Muscle of leg (tissue), 16 donors: Measurements from ENCODE around the gene SAA1. TPM values are rescaled to one million over a fixed set of nuclear protein-coding genes. Genes with fewer than 3 reads are reported as not detected.

Experiments
- DNase-seq: peaks from one replicate; pipeline ENCODE4 v3.0.0; 2013
- H3K27ac ChIP-seq: one replicate; pipeline ENCODE4 v1.5.1; 2013; ENCODE audit warnings: mild to moderate bottlenecking, low read length, control low read depth
- H3K27me3 ChIP-seq: one replicate; pipeline ENCODE4 v1.6.1; 2013; ENCODE audit warnings: low read length; ENCODE audit not compliant: control insufficient read depth, insufficient read depth
- H3K36me3 ChIP-seq: one replicate; pipeline ENCODE4 v1.6.1; 2013; ENCODE audit warnings: low read length; ENCODE audit not compliant: control insufficient read depth, insufficient read depth
- H3K4me1 ChIP-seq: one replicate; pipeline ENCODE4 v1.6.1; 2013; ENCODE audit warnings: low read length; ENCODE audit not compliant: control insufficient read depth, insufficient read depth
- H3K4me3 ChIP-seq: one replicate; pipeline ENCODE4 v1.5.1; 2013; ENCODE audit warnings: low read length, control low read depth
- H3K9me3 ChIP-seq: replicated peaks from 2 replicates; pipeline ENCODE4 v1.6.1; 2013; ENCODE audit warnings: low read depth, low read length; ENCODE audit not compliant: control insufficient read depth
- WGBS: methylation state at CpG from one replicate; pipeline ENCODE4 v1.1.5; 2013; ENCODE audit warnings: missing lambda C conversion rate; ENCODE audit not compliant: insufficient coverage; 5-methylcytosine and 5-hydroxymethylcytosine counted together
- long read RNA-seq, 11 donors: transcript quantifications; one replicate each; lab custom pipeline, GENCODE V29; 2026
- polyA plus RNA-seq, 8 donors: library from polyadenylated mRNA; unstranded; fragments of 120-200 nt; gene quantifications; one replicate each; pipeline versions ENCODE4 v1.2.1 to v1.2.3, GENCODE V29; 2013; ENCODE audit warnings: inconsistent platforms in 1 of 8, low replicate concordance in 1 of 8; ENCODE audit not compliant: insufficient read length in 8 of 8, insufficient read depth in 1 of 8
- total RNA-seq: library from RNA; stranded (reverse); fragments of 120-200 nt; gene quantifications from one replicate; pipeline ENCODE4 v1.2.4, GENCODE V29; 2013

The SAA1 gene
- not detected for total RNA-seq
- not detected for polyA plus RNA-seq
- long read RNA-seq, donor 1 = 0 reads
- long read RNA-seq, donor 2 = 0 reads
- long read RNA-seq, donor 3 = 0 reads
- long read RNA-seq, donor 4 = 0 reads
- long read RNA-seq, donor 5 = 0 reads
- long read RNA-seq, donor 6 = 0 reads
- long read RNA-seq, donor 7 = 0 reads
- long read RNA-seq, donor 8 = 0 reads
- long read RNA-seq, donor 9 = 0 reads
- long read RNA-seq, donor 10 = 0 reads
- long read RNA-seq, donor 11 = 0 reads

GRCh38 chr11:18265949-18266348 lies at the start of gene SAA1:
SAA1 (plus strand) TSS chr11:18266264; CDS start chr11:18266888, 624 bp downstream.
- H3K27ac ChIP-seq = no peak within 1 kb of the TSS
- H3K4me3 ChIP-seq = no peak within 1 kb of the TSS
- no peaks in the 10 kb centered on the region for H3K27me3 ChIP-seq
- H3K4me1 ChIP-seq = no peaks in the 10 kb centered on the region
- WGBS = 11% methylated on average over 2 of the region's 8 CpGs
- no peaks in the 10 kb centered on the region for H3K36me3 ChIP-seq
- DNase-seq = no peak
- no peaks in the 10 kb centered on the region for H3K9me3 ChIP-seq

GRCh38 chr11:18221274-18221876 lies 44.7 kb upstream of the SAA1 start:
- WGBS = 87% methylated on average over 3 of the region's 5 CpGs
- H3K4me3 ChIP-seq = no peak overlapping the region
- H3K27ac ChIP-seq = no peak overlapping the region
- H3K36me3 ChIP-seq = no peaks in the 10 kb centered on the region
- H3K9me3 ChIP-seq = no peaks in the 10 kb centered on the region
- H3K27me3 ChIP-seq = no peaks in the 10 kb centered on the region
- DNase-seq = no peak
- no peaks in the 10 kb centered on the region for H3K4me1 ChIP-seq

DNA sequence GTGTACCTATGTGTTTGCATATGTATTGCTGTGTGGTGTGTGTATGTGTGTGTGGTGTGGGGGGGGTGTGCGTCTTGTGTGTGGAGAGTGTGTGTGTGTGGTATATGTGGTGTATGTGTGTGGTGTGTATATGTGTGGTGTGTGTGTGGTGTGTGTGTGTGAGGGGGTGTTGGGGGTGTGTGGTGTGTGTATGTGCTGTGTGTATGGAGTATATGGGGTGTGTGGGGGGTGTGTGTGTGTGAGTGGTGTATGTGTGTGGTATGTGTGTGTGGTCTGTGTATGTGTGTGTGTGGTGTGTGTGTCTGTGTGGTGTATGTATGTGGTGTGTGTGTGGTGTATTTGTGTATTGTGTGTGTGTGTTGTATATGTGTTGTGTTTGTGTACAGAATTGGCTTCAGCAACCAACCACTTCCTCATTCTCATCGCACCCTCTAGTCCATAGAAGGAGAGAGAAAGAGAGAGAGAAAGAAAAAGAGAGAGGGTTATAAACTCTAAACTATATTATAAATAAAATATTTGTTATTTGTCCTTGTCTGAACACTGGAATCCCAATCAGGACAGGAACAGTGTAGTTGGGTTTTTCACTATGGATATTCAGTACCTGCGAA lies 43.1 kb upstream of the SAA1 start:
- Histone ChIP-seq H3K9me3 (no peaks in the 10 kb centered on the region), H3K27me3 (no peaks in the 10 kb centered on the region), H3K4me3 (no peak overlapping the region), H3K4me1 (no peaks in the 10 kb centered on the region), H3K36me3 (no peaks in the 10 kb centered on the region), H3K27ac (no peak overlapping the region)
- WGBS = 100% methylated on average over 1 of the region's 3 CpGs
- no peak for DNase-seq

- no peak overlapping the region for H3K4me3 ChIP-seq
- no CpG with 5 or more reads among the region's 3 CpGs for WGBS
- no peak overlapping the region for H3K27ac ChIP-seq
- H3K9me3 ChIP-seq = no peaks in the 10 kb centered on the region
- no peaks in the 10 kb centered on the region for H3K4me1 ChIP-seq
- DNase-seq = no peak
- H3K36me3 ChIP-seq = no peaks in the 10 kb centered on the region
- no peaks in the 10 kb centered on the region for H3K27me3 ChIP-seq
Measured at GRCh38 chr11:18223591-18224387, 42.3 kb upstream of the SAA1 start.

DNA sequence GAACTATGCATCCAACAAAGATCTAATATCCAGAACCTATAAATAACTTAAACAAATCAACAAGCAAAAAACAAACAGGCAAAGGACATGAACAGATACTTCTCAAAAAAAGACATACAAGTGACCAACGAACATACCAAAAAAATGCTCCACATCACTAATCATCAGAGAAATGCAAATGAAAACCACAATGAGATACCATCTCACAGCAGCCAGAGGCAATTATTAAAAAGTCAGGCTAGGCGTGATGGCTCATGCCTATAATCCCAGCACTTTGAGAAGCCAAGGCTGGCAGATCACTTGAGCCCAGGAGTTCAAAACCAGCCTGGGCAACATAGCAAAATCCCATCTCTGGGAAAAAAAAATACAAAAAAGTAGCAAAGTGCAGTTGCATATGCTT lies 40.2 kb upstream of the SAA1 start:
- no peak overlapping the region for H3K4me3 ChIP-seq
- WGBS = 70% methylated on average over 2 of the region's 2 CpGs
- no peaks in the 10 kb centered on the region for H3K9me3 ChIP-seq
- H3K27ac ChIP-seq = no peak overlapping the region
- no peaks in the 10 kb centered on the region for H3K27me3 ChIP-seq
- DNase-seq = no peak
- H3K36me3 ChIP-seq = no peaks in the 10 kb centered on the region
- no peaks in the 10 kb centered on the region for H3K4me1 ChIP-seq

GRCh38 chr11:18229501-18229900 lies 36.6 kb upstream of the SAA1 start:
- DNase-seq = no peak
- H3K9me3 ChIP-seq = no peaks in the 10 kb centered on the region
- no peaks in the 10 kb centered on the region for H3K36me3 ChIP-seq
- no peak overlapping the region for H3K27ac ChIP-seq
- H3K27me3 ChIP-seq = no peaks in the 10 kb centered on the region
- WGBS = no CpG with 5 or more reads among the region's 3 CpGs
- H3K4me3 ChIP-seq = no peak overlapping the region
- H3K4me1 ChIP-seq = no peaks in the 10 kb centered on the region

- 74% methylated on average over 2 of the region's 2 CpGs for WGBS
- no peak overlapping the region for H3K4me3 ChIP-seq
- DNase-seq = no peak
Measured at GRCh38 chr11:18230859-18231258, 35.2 kb upstream of the SAA1 start.

DNA sequence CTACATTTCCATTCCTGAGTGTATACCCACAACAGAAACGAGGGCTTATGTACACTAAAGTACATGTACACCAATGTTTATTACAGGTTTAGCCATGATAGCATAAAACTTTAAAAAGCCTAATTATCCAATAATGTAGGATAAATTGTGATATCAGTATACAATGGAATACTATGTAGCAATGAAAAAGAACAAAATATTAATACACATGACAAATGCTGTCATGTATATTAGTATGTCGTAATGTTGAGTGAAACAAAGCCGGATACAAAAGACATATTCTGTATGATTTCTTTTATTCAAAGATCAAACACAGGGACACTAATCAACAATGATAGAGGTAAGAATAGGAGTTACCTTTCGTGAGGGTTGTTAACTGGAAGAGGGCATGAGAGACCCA lies 32.2 kb upstream of the SAA1 start:
- H3K27ac ChIP-seq = no peak overlapping the region
- H3K4me1 ChIP-seq = no peaks in the 10 kb centered on the region
- no peak overlapping the region for H3K4me3 ChIP-seq
- DNase-seq = no peak
- no CpG with 5 or more reads among the region's 4 CpGs for WGBS
- H3K36me3 ChIP-seq = no peaks in the 10 kb centered on the region
- no peaks in the 10 kb centered on the region for H3K9me3 ChIP-seq
- H3K27me3 ChIP-seq = no peaks in the 10 kb centered on the region

More at GRCh38 chr11:18230859-18231258, 35.2 kb upstream of the SAA1 start:
- Histone ChIP-seq H3K36me3 (no peaks in the 10 kb centered on the region), H3K27me3 (no peaks in the 10 kb centered on the region), H3K9me3 (no peaks in the 10 kb centered on the region), H3K27ac (no peak overlapping the region), H3K4me1 (no peaks in the 10 kb centered on the region)

- no peak for DNase-seq
- H3K9me3 ChIP-seq = no peaks in the 10 kb centered on the region
- no peaks in the 10 kb centered on the region for H3K36me3 ChIP-seq
- H3K27me3 ChIP-seq = no peaks in the 10 kb centered on the region
- H3K27ac ChIP-seq = no peak overlapping the region
- no peak overlapping the region for H3K4me3 ChIP-seq
- H3K4me1 ChIP-seq = no peaks in the 10 kb centered on the region
- WGBS = no CpG with 5 or more reads among the region's 8 CpGs
Measured at GRCh38 chr11:18235394-18236334, 30.4 kb upstream of the SAA1 start.
